Measurements from ENCODE around the gene URB1.

URB1 gene

DNA sequence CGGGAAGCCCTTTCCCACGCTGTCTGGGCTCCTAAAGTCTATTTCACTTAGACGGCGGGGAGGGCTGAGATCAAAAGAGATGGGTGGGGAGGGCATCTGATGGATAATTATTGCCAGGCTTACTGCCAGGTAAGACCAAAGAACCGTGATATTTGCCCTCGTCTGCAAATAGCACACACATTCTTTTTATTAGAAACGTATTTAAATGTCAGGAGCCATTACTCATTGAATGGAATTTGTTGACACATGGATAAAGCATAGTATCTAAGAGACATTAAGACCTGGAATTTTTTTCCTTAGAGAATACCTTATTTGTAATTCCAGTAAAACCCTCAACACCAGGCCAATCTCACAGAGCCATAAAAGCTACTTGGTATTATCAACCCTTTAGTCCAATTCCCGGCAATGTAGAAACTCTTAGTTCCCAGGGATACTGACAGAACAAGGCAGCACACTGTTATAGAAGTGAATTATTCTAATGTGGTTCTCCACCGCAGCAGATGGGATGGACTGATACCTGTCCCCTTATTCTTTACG is 10.6 kb downstream of the URB1 start:
- TF ChIP-seq, protein P1, sequence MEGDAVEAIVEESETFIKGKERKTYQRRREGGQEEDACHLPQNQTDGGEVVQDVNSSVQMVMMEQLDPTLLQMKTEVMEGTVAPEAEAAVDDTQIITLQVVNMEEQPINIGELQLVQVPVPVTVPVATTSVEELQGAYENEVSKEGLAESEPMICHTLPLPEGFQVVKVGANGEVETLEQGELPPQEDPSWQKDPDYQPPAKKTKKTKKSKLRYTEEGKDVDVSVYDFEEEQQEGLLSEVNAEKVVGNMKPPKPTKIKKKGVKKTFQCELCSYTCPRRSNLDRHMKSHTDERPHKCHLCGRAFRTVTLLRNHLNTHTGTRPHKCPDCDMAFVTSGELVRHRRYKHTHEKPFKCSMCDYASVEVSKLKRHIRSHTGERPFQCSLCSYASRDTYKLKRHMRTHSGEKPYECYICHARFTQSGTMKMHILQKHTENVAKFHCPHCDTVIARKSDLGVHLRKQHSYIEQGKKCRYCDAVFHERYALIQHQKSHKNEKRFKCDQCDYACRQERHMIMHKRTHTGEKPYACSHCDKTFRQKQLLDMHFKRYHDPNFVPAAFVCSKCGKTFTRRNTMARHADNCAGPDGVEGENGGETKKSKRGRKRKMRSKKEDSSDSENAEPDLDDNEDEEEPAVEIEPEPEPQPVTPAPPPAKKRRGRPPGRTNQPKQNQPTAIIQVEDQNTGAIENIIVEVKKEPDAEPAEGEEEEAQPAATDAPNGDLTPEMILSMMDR (IDR thresholded peaks at IDR 0.05) = no peak
- TF ChIP-seq ZFX (IDR thresholded peaks at IDR 0.05; ENCODE audit: borderline replicate concordance) = no peak
- no peak overlapping the region for H3K27ac ChIP-seq

DNA sequence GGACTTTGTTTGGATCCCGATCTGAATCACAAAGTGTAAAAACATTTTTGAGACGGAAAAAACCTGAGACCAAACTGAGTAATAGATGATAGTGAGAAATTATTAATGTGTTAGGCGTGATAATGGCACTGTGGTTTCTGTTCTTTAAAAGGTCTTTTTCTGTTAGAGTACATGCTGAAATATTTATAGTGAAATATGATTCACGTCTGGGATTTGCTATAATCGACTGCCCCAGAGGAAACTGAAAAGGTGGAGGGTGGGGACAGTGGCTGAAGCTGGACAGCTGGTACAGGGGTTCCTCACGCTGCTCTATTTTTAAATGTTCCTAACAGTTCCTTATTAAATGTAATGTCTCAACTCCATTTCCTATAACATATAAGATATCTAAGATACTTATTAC is 11.2 kb downstream of the URB1 start:
- H3K27ac ChIP-seq = no peak overlapping the region
- TF ChIP-seq, protein P1 (IDR thresholded peaks at IDR 0.05) = no peak
- TF ChIP-seq ZFX (IDR thresholded peaks at IDR 0.05; ENCODE audit: borderline replicate concordance) = no peak

DNA sequence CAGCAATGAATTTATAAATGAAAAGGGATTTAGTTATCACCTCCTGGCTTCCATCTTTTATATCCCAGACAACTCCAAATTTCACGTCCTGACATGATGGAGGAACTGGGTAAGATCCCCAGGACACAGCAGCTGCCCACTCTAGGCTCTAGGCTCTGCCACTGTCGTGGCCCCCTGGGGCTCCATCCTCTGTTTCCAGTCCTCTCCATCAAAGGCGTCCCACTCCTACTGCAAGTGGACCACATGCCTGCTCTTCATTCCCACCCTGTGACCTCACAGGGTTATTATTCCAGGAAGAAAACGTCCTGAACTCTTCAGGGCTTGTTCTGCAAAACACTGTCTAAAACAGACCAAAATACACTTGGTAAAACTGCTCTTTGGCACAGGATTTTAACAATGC is 11.9 kb downstream of the URB1 start:
- H3K27ac ChIP-seq = no peak overlapping the region
- TF ChIP-seq, protein P1 (IDR thresholded peaks at IDR 0.05) = no peak

DNA sequence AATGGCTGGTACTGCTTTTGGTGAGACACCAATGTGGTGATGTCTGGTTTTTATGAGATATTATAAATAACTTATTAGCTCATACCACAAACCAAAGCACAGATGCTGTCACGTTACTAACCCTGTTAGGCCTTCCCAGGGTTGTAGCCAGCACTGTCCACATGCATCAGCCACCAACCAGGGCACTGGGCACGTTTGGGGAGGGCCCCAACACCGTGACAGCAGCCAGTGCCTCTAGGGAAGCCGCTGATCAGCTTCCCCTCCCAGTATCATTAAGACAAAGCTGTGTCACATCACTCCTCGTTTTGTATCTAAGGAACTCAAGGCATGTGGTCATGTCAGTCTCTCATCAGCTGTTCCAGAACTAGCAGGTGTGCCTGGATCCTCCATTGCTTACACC is 13.9 kb downstream of the URB1 start:
- H3K27ac ChIP-seq = no peak overlapping the region
- TF ChIP-seq, protein P1 (IDR thresholded peaks at IDR 0.05) = no peak

DNA sequence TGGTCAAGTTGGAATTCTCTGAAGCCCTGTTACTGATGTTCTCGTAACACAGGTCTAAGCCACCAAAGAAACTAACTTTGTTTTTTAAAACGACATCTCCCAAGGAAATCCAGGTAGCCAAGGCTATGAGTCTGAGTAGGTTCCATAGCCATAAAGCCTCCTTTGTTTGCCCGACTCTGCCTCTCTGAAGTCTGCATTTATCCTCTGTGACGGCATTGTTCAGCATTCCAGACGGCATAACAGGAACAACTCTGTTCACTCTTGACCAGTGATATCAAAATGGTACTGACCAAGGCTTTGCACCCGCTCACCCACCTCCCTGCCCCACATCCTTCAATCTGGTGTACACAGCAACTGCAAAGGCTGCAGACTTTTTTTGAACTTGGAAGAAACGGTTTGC is 14.8 kb downstream of the URB1 start:
- no peak overlapping the region for H3K27ac ChIP-seq
- TF ChIP-seq, protein P1 (IDR thresholded peaks at IDR 0.05) = no peak
- no peak for TF ChIP-seq ZFX (IDR thresholded peaks at IDR 0.05; ENCODE audit: borderline replicate concordance)

DNA sequence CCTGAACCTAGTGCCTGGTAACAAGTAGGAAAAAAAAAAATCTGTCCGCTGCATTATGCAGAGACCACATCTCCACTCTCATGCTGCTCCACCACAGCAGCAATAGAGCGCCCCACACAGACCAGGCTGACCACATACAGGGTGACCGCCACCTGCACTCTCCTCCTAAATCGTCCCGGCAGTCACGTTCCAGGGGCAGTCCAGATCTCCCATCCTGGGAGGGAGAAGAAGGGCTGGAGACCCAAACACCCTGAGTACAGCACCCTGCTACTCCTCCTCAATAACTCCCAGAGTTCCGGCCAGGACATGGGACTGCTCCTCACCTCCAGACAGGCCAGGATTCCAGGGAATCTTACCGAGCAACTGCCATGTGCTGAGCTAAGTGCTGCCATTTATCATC is 15.3 kb downstream of the URB1 start:
- TF ChIP-seq ZFX (IDR thresholded peaks at IDR 0.05; ENCODE audit: borderline replicate concordance) = no peak
- TF ChIP-seq, protein P1 (IDR thresholded peaks at IDR 0.05) = no peak
- no peak overlapping the region for H3K27ac ChIP-seq

DNA sequence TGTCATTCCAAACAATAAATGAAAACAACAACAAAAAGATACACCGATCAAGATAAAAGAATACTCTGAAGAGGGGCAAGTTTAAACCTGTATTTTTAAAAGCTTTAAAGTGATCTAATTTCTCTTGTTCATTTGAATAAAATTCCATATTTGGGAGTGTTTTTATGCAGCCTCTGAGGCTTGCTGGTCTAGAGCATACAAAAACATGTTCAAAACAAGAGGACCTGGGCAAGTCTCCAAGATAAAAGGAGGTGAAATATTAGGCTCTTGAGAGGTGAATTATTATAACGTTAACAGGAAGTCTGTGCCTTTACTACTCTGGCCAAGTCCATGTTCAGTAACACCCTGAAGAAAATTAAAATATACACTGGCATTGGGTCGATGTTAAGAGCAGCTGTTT is 20.1 kb downstream of the URB1 start:
- H3K27ac ChIP-seq = no peak overlapping the region
- TF ChIP-seq, protein P1 (IDR thresholded peaks at IDR 0.05) = no peak
- no peak for TF ChIP-seq ZFX (IDR thresholded peaks at IDR 0.05; ENCODE audit: borderline replicate concordance)

Data from 22Rv1 (cell line).